ENCODE data around the gene TRAPPC10.

GRCh38 chr21:44062380-44062779, 50.3 kb downstream of the TRAPPC10 start:
- TF ChIP-seq POLR2A (IDR thresholded peaks at IDR 0.05) (no peak), CTCF (IDR thresholded peaks at IDR 0.05) (no peak)

All from lower leg skin (tissue), 3 donors.